A549 treated with DMSO at 1 μM for 4 hours (cell line): ENCODE results near the gene FOXN1. TPM values are rescaled to one million over a fixed set of nuclear protein-coding genes. Genes with fewer than 3 reads are reported as not detected.

ENCODE experiments used
- total RNA-seq: library from RNA; stranded (reverse); fragments of 200-300 nt; extraction: Qiagen RNA extraction; gene quantifications from 5 replicates; pipeline ENCODE4 v1.2.3, GENCODE V29; 2022; ENCODE audit warnings: low read depth

FOXN1 gene, protein sequence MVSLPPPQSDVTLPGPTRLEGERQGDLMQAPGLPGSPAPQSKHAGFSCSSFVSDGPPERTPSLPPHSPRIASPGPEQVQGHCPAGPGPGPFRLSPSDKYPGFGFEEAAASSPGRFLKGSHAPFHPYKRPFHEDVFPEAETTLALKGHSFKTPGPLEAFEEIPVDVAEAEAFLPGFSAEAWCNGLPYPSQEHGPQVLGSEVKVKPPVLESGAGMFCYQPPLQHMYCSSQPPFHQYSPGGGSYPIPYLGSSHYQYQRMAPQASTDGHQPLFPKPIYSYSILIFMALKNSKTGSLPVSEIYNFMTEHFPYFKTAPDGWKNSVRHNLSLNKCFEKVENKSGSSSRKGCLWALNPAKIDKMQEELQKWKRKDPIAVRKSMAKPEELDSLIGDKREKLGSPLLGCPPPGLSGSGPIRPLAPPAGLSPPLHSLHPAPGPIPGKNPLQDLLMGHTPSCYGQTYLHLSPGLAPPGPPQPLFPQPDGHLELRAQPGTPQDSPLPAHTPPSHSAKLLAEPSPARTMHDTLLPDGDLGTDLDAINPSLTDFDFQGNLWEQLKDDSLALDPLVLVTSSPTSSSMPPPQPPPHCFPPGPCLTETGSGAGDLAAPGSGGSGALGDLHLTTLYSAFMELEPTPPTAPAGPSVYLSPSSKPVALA
- total RNA-seq: 0.02 to 0.05 TPM (median 0.03 TPM) in 3 of 5 replicates, not detected in the others

DNA sequence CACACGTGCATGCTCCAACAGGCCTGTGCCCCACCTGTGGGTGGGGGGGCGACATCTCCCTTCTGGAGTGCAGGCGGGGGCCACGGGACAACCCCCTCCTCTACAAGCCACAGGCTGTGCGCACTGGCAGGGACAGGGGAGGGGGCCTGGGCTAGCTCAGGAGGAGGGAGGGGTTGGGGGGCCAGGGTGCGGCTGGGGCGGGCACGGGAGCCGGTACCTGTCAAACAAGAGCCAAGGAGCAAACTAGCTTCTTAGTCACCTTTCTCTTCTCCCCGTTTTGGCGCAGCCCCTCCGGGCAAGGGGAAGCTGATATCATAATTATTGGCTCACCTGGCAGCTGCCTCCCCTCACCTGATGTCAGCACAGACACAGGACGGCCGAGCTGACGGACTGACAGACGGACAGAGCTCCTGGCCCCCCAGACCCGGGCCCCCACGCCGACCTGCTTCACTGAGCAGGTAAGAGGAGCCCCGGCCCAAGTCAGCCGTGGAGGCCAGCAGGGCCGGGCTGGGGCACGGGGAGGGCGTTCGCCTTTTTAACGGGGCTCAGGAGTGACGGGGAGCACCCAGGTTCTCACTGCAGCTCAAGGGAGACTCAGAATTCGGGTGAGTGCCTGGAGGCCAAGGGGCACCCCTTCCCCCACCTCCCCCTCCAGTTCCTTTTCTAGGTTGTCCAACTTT lies at the start of gene FOXN1:
FOXN1 (plus strand) TSS at position 363 of the 680 bp plus-strand sequence. CDS start 17,622 bp downstream, outside the sequence.

DNA sequence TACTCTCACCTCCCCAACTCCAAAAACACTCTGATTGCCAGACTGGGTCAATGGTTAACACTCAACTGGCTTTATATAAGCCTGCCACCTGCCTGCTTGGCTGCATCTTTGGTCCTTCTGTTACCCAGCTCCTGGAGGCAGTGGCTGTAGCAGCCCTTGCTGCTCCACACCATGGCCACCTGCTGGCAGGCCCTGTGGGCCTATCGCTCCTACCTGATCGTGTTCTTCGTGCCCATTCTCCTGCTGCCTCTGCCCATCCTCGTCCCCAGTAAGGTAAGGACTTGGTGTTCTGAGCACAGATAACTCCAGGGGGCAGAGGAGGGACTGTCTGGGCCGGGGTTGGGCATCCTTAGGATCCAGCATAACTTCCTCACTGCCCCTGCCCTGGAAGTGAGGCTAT lies 32.6 kb upstream of the FOXN1 start, which contains the start of gene SLC13A2:
SLC13A2 (plus strand) TSS at position 103 of the 400 bp plus-strand sequence; CDS start at position 172, 69 bp downstream.

DNA sequence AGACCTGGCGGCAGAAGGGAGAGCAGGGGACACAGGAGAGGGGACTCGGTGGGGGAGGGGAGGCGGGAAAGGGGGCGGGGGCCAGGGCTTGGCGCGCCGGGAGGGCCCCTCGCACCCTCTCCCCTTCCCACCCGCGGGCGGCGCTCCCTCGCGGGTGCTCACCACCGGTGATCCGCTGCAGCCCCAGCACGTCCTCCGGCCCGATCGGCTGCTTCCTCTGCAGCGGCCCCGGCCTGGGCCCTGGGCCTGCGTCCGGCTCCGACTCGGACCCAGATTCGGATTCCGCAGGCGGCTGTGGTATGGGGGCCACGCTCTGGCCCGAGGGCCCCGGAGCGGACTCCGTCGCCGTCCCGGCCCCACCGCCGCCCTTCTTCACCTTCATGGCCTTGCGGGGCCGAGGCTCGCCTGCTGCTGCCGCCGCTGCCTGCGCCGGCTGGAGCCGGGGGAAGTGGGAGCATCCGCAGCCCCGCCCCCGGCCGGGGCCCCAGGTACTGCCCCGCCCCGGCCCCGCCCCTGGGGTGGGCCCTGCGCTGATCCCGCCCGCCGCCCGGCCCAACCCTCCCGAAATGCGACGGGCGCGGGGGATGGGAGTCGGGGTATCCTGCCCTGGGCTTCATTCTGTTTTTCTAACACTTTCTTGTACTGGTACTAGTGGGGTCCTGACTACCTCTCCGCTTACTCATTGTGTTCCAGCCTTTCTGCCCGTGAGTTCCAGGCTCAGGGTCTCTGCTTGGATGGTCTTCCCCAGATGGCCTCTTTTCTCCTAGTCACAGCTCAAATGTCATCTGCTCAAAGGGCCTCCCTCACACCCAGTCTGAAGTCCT lies 46.2 kb downstream of the FOXN1 start, which contains the start of gene UNC119:
UNC119 (minus strand) TSS at position 449 of the 824 bp plus-strand sequence; CDS start at position 382, 67 bp downstream.

DNA sequence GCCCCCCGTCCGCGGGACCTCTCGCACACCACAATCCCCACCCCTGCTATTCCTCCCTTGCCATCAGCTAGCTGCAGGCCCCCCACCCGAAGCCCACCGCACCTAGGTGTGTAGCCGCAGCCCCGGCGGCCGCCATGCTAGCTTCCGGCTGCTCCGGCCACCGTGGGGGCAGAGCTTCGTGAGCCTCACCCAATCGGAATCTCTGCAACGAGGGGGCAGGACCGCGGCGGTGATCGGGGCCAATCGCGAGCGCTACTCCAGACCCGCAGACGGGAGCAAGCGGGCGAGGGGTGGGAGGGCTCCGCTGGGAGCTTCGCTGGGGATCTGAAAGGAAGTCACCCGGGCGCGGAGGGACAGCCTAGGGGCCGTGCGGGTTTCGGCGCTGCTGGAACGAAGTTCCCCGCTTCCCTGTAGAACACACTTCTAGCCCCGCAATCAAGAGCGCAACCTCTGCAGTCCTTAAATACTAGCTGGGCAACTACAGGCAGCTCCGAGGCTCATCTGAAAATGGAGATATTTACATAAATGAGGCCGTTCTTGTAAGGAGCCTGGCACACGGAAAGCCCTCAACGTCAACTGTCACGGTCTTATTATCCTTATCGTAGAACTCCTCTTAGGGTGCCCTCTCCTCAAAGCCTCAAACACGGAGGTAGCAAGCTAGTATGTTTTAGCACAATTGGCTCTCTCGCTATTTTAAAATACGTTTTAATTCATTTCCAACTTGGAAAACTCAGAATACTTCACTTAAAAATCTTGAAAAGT lies 65.4 kb downstream of the FOXN1 start, which contains the start of gene PIGS:
PIGS (minus strand) TSS at position 164 of the 762 bp plus-strand sequence; CDS start at position 136, 28 bp downstream.

DNA sequence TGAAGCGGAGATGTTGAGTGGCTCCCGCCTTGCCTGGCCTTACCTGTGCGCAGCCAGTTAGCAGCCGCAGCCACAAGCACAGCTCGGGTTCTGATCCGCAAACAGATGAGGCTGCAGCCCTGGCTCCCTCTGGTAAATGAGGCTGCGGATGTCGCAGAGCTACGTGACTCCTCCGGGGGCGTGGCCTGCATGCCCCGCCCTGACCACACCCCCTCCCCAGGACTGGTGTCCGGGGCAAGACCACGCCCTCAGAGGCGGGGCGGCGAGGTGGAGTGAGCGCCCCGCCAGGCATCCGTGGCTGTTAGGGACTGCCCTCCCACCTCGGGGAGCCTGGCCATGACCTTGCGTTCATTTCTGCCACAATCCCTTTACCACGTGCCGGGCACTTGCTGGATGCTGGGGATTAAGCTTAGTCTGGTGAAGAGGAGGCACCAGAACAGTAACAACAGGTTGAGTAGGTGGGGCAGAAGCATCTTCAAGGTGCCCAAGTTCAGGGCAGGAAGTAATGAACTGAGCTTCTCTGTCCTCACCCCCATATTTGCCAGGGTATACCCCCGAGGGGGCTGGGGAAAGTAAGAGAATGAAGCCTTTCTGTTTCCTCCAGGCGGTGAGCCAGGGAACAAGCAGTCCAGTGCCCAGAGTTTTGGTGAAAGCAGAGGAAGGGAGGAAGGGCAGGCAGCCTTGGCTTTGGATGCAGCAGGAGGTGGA lies 70.8 kb downstream of the FOXN1 start, which contains the start of gene ALDOC:
ALDOC (minus strand) TSS at position 138 of the 708 bp plus-strand sequence. CDS start 1,363 bp downstream, outside the sequence.

Other genes with a start within 250 kb of the FOXN1 start
- 52.9 to 61.6 TPM (median 57.0 TPM) in 5 replicates for gene TMEM97, start 187.1 kb upstream of the FOXN1 start, total RNA-seq
- 54.9 to 61.6 TPM (median 58.4 TPM) in 5 replicates for gene IFT20, start 170.9 kb upstream of the FOXN1 start, total RNA-seq
- gene TNFAIP1, start 170.6 kb upstream of the FOXN1 start, total RNA-seq: 46.6 to 59.1 TPM (median 52.4 TPM) in 5 replicates
- 142 to 171 TPM (median 162 TPM) in 5 replicates for gene POLDIP2, start 148.8 kb upstream of the FOXN1 start, total RNA-seq
- gene SEBOX, start 141.1 kb upstream of the FOXN1 start, total RNA-seq: not detected in 5 replicates
- 17.2 to 27.4 TPM (median 19.3 TPM) in 5 replicates for gene VTN, start 136.0 kb upstream of the FOXN1 start, total RNA-seq
- gene SARM1, start 134.7 kb upstream of the FOXN1 start, total RNA-seq: 5.1 to 6.2 TPM (median 6.0 TPM) in 5 replicates
- 17.4 to 21.2 TPM (median 20.9 TPM) in 5 replicates for gene SLC46A1, start 100.1 kb upstream of the FOXN1 start, total RNA-seq
- gene SLC13A2, start 32.7 kb upstream of the FOXN1 start, total RNA-seq: 0.06 to 0.12 TPM (median 0.09 TPM) in 5 replicates
- gene UNC119, start 46.3 kb downstream of the FOXN1 start, total RNA-seq: 26.3 to 34.7 TPM (median 29.9 TPM) in 5 replicates
- 57.3 to 64.3 TPM (median 61.4 TPM) in 5 replicates for gene PIGS, start 65.2 kb downstream of the FOXN1 start, total RNA-seq
- 1.4 to 2.3 TPM (median 1.8 TPM) in 5 replicates for gene ALDOC, start 70.5 kb downstream of the FOXN1 start, total RNA-seq
- gene SPAG5, start 92.7 kb downstream of the FOXN1 start, total RNA-seq: 77.8 to 88.5 TPM (median 81.4 TPM) in 5 replicates
- gene RSKR, start 107.8 kb downstream of the FOXN1 start, total RNA-seq: 3.8 to 7.0 TPM (median 6.0 TPM) in 5 replicates
- gene BLTP2, start 138.8 kb downstream of the FOXN1 start, total RNA-seq: 58.3 to 71.6 TPM (median 70.6 TPM) in 5 replicates
- 86.5 to 94.5 TPM (median 88.1 TPM) in 5 replicates for gene SDF2, start 155.6 kb downstream of the FOXN1 start, total RNA-seq
- 74.5 to 78.6 TPM (median 77.8 TPM) in 5 replicates for gene SUPT6H, start 155.9 kb downstream of the FOXN1 start, total RNA-seq
- gene PROCA1, start 205.5 kb downstream of the FOXN1 start, total RNA-seq: 1.0 to 1.7 TPM (median 1.1 TPM) in 5 replicates
- gene RAB34, start 211.5 kb downstream of the FOXN1 start, total RNA-seq: 233 to 267 TPM (median 261 TPM) in 5 replicates
- 1,965 to 2,250 TPM (median 2,168 TPM) in 5 replicates for gene RPL23A, start 213.6 kb downstream of the FOXN1 start, total RNA-seq
- gene TLCD1, start 219.9 kb downstream of the FOXN1 start, total RNA-seq: 31.2 to 50.8 TPM (median 45.6 TPM) in 5 replicates
- 4.1 to 4.9 TPM (median 4.5 TPM) in 5 replicates for gene NEK8, start 222.4 kb downstream of the FOXN1 start, total RNA-seq
- gene TRAF4, start 237.7 kb downstream of the FOXN1 start, total RNA-seq: 70.5 to 86.4 TPM (median 76.4 TPM) in 5 replicates